Ovary (tissue), 9 donors: Measurements from ENCODE around the gene OPCML. TPM values are rescaled to one million over a fixed set of nuclear protein-coding genes. Genes with fewer than 3 reads are reported as not detected.

Experiments
- DNase-seq, 5 donors: peaks; one replicate each; pipeline ENCODE4 v3.0.0-alpha.2; 2019 to 2020
- H3K27ac ChIP-seq, 2 donors: fragments of 200-600 bp; one replicate each; pipeline versions ENCODE4 v1.5.1 to v1.8.0; 2019 to 2022
- H3K27me3 ChIP-seq: fragments of 200-600 bp; one replicate; pipeline ENCODE4 v1.8.0; 2022
- H3K36me3 ChIP-seq: fragments of 200-600 bp; sonication (generic); one replicate; pipeline ENCODE4 v1.5.1; 2019
- H3K4me1 ChIP-seq: one replicate; pipeline ENCODE4 v1.8.1; 2013; ENCODE audit warnings: mild to moderate bottlenecking, moderate library complexity; ENCODE audit not compliant: insufficient read depth
- H3K4me3 ChIP-seq: fragments of 200-600 bp; sonication (generic); one replicate; pipeline ENCODE4 v1.5.1; 2017
- H3K9me3 ChIP-seq, 2 donors: fragments of 200-600 bp in 1 of 2; sonication (generic) in 1 of 2; one replicate each; pipeline versions ENCODE4 v1.5.1 to v1.8.1; 2013 to 2019; ENCODE audit warnings: mild to moderate bottlenecking in 1 of 2, moderate library complexity in 1 of 2
- EP300 ChIP-seq: sonication (generic); formaldehyde crosslinking; IDR thresholded peaks from one replicate; pipeline ENCODE4 v1.6.1; 2017; ENCODE audit warnings: antibody characterized with exemption
- POLR2A ChIP-seq: fragments of 450-650 bp; IDR thresholded peaks from one replicate; pipeline ENCODE4 v1.6.1; 2017; ENCODE audit warnings: antibody characterized with exemption, mild to moderate bottlenecking, moderate library complexity
- WGBS, 3 donors: extraction: QIAGEN DNeasy Blood & Tissue Kit in 1 of 3; methylation state at CpG; one replicate each; pipeline versions ENCODE4 v1.1.5 to v1.1.7; 2013 to 2017; 5-methylcytosine and 5-hydroxymethylcytosine counted together
- intact Hi-C, 4 donors: fragments of 100-400 bp; cut with DNase I; formaldehyde crosslinking; loops; one replicate each; pipeline versions ENCODE4 v1.11.0 to v1.15.1; 2022 to 2023
- polyA plus RNA-seq, 2 donors: library from polyadenylated mRNA; stranded (reverse); fragments of 200-250 nt in 1 of 2; fragments of 350-450 nt in 1 of 2; fragmentation: Illumina TruSeq in 1 of 2; extraction: RNeasy Lipid Tissue Mini Kit (QIAGEN cat#74804) in 1 of 2; gene quantifications; one replicate each; pipeline ENCODE4 v1.2.3, GENCODE V29; 2013 to 2014
- total RNA-seq, 7 donors: library from RNA; depleted of rRNA in 2 of 7; stranded (reverse); fragments of >200 nt in 2 of 7; fragmentation: NEBNext Ultra II Directional in 3 of 7; extraction: Animal tissue kit (Norgen Biotek cat#: 25700) in 3 of 7; gene quantifications; one replicate each; pipeline versions ENCODE4 v1.1.0 to v1.2.4, GENCODE V29; 2016 to 2023
- TF ChIP-seq, protein P1 (sequence below), 3 donors: fragments of 450-650 bp in 2 of 3; fragments of 200-600 bp in 1 of 3; IDR thresholded peaks; one replicate each; pipeline versions ENCODE4 v1.5.1 to v1.8.0; 2016 to 2022; ENCODE audit warnings: antibody characterized with exemption in 3 of 3, mild to moderate bottlenecking in 1 of 3
- donor health status: DM: no; HTN: no; CAD: no; lungs with moderate emphysema.
- donor health status: DM: no; HTN: no; CAD: no.
- donor health status: Bipolar disorder and iron deficiency.
- donor health status: DM: yes; HTN: yes; CAD: no.
- donor health status: DM: no; HTN: no; CAD: no.
- donor health status: DM: yes; HTN: yes; CAD: no.

Gene OPCML
- total and polyA plus RNA-seq, 9 donors = under 0.01 to 2.8 (median 0.32) TPM; not detected in 2

DNA sequence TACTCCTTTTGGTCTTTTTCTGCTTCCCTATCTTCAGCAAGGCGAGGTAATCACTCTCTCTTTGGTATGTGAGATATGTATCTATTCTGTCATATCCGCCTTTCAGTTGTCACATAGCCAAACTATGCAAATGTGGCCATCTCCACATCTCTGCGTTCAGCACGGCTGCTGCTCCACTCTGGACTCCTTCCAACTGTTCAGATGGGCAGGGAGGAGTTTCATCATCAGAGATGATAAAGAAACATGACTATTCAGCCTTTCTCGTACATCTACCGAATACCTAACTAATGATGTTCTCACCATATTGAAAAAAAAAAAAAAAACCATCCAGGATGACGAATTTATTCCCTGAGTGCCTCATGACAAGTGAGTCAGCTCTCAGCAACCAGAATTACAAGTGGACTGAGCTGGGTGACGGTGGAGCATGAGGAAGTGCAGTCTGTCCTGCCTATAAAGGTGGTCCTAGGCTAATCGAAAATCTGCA lies 899.6 kb downstream of the OPCML start:
- WGBS, 3 donors = 51 to 57% (median 57%) methylated on average over 9 of the region's 9 CpGs
- Histone ChIP-seq H3K27me3 (no peaks in the 10 kb centered on the region), H3K9me3 (no peaks in the 10 kb centered on the region), H3K4me3 (no peak overlapping the region), H3K4me1 (no peaks in the 10 kb centered on the region), H3K27ac (no peak overlapping the region), H3K36me3 (no peaks in the 10 kb centered on the region)
- intact Hi-C loops = no loop called here
- TF ChIP-seq POLR2A (no peak), EP300 (no peak)
- TF ChIP-seq, protein P1, sequence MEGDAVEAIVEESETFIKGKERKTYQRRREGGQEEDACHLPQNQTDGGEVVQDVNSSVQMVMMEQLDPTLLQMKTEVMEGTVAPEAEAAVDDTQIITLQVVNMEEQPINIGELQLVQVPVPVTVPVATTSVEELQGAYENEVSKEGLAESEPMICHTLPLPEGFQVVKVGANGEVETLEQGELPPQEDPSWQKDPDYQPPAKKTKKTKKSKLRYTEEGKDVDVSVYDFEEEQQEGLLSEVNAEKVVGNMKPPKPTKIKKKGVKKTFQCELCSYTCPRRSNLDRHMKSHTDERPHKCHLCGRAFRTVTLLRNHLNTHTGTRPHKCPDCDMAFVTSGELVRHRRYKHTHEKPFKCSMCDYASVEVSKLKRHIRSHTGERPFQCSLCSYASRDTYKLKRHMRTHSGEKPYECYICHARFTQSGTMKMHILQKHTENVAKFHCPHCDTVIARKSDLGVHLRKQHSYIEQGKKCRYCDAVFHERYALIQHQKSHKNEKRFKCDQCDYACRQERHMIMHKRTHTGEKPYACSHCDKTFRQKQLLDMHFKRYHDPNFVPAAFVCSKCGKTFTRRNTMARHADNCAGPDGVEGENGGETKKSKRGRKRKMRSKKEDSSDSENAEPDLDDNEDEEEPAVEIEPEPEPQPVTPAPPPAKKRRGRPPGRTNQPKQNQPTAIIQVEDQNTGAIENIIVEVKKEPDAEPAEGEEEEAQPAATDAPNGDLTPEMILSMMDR (IDR thresholded peaks at IDR 0.05) = no peak
- DNase-seq = no peak

DNA sequence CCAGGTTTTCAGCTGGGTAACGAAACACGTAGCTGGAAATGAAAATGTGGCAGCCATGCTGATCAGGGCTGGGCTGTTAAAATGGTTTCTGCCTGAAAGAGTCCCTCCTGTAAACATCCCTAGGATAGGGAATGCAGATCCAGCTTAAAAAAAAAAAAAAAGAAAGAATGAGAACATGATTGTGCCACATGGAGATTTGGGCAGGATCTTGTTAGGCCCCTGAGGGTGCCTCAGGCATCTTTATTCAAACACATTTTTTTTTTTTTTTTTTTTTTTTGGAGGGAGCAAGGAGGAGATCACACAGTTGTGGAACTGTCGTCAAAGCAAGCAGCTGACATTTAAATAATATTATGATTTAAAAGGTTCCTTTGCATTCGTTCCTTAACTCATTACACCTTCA lies 900.3 kb downstream of the OPCML start:
- Histone ChIP-seq H3K27ac (no peak overlapping the region), H3K9me3 (no peaks in the 10 kb centered on the region), H3K27me3 (no peaks in the 10 kb centered on the region), H3K4me1 (no peaks in the 10 kb centered on the region), H3K36me3 (no peaks in the 10 kb centered on the region), H3K4me3 (no peak overlapping the region)
- intact Hi-C loops = no loop called here
- WGBS, 3 donors = 78 to 80% (median 79%) methylated on average over 4 of the region's 4 CpGs
- TF ChIP-seq, protein P1 (IDR thresholded peaks at IDR 0.05) = no peak
- TF ChIP-seq EP300 = no peak
- no peak for TF ChIP-seq POLR2A
- no peak for DNase-seq

DNA sequence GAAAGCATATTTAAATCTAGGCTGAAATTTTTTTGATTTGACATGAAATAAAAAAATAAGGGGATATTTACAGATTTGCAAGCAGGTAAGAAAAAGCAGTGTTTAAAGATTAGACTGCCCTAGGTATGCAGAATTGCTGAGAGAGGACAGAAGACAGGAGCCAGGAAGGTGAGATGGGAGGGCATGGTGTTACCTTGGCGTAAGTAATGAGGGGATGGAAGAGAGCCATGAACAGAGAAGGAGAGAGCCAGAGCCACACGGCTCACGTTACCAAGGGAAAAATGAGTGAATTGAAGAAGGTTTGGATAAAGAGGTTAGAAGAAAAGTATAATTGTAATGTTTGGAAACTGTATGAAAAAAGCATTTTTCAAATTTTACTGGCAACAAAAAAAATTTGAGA lies 904.3 kb downstream of the OPCML start:
- no peaks in the 10 kb centered on the region for H3K27me3 ChIP-seq
- H3K4me1 ChIP-seq = no peaks in the 10 kb centered on the region
- DNase-seq = no peak
- no peaks in the 10 kb centered on the region for H3K9me3 ChIP-seq
- H3K36me3 ChIP-seq = no peaks in the 10 kb centered on the region
- H3K4me3 ChIP-seq = no peak overlapping the region
- TF ChIP-seq EP300 (no peak), POLR2A (no peak)
- TF ChIP-seq, protein P1 (IDR thresholded peaks at IDR 0.05) = no peak
- WGBS, 3 donors = 83 to 91% (median 85%) methylated on average over 3 of the region's 3 CpGs
- intact Hi-C loops = no loop called here
- no peak overlapping the region for H3K27ac ChIP-seq

DNA sequence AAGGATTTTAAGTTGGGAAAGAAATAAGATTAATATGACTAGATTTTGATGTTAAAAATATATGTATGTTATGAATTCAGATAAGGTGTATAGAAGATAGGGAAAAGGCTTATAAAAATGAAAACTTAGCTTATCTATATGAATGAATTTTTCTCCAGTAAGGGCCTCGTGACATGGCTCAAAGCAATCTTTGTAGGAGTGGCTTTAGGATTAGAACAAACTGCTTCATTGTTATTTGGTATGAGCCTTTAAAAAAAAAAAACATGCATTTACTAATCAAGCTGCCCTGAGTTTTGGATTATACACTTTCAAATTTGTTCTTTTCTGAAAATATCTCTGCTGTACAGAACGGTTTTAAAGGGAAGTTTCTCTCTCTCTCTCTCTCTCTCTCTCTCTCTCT lies 905.9 kb downstream of the OPCML start:
- H3K4me3 ChIP-seq = no peak overlapping the region
- H3K27me3 ChIP-seq = no peaks in the 10 kb centered on the region
- H3K4me1 ChIP-seq = no peaks in the 10 kb centered on the region
- H3K27ac ChIP-seq = no peak overlapping the region
- WGBS, 3 donors = 20 to 36% (median 26%) methylated on average over 2 of the region's 2 CpGs
- no peaks in the 10 kb centered on the region for H3K36me3 ChIP-seq
- no peaks in the 10 kb centered on the region for H3K9me3 ChIP-seq
- no peak for TF ChIP-seq POLR2A
- intact Hi-C loops = no loop called here
- DNase-seq = no peak

DNA sequence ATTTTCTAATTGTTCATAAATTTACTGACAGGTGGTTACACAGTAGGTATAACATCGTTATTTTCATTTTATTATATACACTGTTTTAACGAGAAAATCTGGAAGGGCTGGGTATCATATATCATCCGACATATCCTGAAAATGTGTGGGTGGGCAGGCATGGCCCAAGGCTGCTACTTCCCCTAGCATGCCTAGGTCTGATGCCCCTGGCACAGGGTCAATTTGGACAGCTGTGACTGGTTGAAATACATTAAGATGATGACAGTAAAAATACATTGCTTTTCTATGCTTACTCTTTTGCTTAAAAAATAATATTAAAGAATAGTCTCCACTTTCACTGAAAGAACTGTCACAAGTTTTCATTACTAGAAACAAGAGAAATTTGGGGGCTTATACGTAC lies 908.8 kb downstream of the OPCML start:
- TF ChIP-seq, protein P1 (IDR thresholded peaks at IDR 0.05) = no peak
- TF ChIP-seq POLR2A (no peak), EP300 (no peak)
- no peaks in the 10 kb centered on the region for H3K4me1 ChIP-seq
- H3K4me3 ChIP-seq = no peak overlapping the region
- no peaks in the 10 kb centered on the region for H3K27me3 ChIP-seq
- intact Hi-C loops = no loop called here
- DNase-seq = no peak
- no peak overlapping the region for H3K27ac ChIP-seq
- WGBS, 3 donors = 26 to 29% (median 27%) methylated on average over 4 of the region's 4 CpGs
- H3K36me3 ChIP-seq = no peaks in the 10 kb centered on the region
- no peaks in the 10 kb centered on the region for H3K9me3 ChIP-seq
